EL (cell line): Measurements from ENCODE around the gene SIRT6.
"Not testable (repeated sequence)": the region's sequence is repeated elsewhere in the genome, so short reads cannot be mapped to it uniquely, and the experiment has no call there.

ENCODE experiments used
- DNase-seq: peaks from one replicate; pipeline ENCODE4 v3.0.0-alpha.2; 2016

Gene SIRT6

DNA sequence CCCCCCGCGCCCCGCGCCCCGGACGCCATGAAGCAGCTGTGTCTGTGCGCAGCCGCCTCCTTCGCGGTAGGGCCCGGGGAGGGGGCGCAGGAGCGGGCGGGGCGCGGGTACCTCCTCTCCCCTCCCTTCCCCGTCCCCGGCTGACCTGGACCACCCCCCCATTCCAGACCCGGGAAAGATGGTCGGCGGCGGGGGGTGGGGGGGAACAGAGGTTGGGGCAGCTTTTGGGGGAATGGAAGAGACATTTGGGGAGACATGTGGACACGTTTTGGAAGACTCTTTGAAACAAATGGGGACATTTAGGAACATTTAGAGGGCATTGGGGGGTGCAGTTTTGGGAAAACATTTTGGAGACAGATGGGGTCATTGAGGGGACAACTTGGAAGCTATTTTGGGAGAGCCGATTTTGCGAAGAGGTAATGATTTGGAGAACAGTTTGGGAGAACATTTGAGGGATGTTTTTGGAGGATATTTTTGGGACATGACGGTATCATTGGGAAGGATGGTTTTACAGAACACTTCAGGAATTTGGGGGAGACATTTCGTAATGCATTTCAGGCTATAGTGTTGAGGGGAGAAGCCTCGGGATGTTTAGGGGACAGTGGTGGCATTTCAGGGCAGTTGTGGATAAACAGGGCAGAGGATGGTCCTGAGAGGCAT, 16.2 kb upstream of the SIRT6 start:
- no peak for DNase-seq

DNA sequence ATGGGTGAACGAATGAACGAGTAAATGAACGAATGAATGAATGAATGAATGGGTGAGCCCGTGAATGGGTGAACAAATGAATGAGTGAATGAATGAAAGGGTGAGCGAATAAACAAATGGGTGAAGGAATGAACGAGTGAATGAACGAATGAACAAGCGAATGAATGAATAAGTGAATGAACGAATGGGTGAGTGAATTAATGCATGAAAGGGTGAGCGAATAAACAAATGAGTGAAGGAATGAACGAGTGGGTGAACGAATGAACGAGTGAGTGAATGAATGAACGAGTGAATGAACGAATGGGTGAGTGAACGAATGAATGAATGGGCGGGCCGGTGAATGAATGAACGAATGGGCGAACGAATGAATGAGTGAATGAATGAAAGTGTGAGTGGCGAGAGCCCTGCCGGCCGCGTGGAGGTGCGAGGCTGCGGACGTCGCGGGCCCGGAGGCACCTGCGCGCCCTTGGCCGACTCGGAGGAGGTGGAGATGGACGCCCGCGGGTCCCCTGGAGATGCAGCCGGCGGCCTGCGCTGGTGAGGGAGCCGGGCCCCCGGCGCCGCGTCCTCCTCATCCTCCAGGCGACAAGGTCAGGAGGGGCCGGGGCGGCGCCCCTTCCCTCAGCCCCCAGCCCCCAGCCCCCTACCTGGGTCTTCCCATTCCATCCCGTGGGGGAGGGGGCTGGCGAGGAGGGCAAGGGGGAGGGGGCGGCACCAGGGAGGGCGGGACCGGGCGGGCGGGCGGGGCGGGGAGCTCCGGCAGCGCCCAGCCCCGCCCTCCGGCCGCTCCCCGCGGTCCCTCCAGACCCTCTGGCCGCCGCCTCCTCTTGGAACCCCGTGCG, 15.5 kb upstream of the SIRT6 start:
- DNase-seq = no peak

DNA sequence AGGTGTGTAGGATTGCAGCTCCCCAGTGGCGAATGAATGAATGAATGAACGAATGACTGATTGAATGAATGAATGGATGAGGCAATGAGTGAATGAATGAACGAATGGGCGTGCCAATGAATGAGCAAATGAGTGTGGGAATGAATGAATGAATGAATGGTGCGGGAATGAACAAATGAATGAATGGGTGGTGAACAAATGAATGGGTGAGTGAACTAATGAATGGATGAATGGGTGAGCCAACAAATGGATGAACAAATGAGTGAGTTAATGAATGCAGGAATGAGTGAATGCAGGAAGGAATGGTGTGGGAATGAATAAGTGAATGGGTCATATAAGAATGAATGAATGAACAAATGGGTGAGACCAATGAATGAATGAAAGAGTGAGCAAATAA, 14.9 kb upstream of the SIRT6 start:
- DNase-seq = no peak

DNA sequence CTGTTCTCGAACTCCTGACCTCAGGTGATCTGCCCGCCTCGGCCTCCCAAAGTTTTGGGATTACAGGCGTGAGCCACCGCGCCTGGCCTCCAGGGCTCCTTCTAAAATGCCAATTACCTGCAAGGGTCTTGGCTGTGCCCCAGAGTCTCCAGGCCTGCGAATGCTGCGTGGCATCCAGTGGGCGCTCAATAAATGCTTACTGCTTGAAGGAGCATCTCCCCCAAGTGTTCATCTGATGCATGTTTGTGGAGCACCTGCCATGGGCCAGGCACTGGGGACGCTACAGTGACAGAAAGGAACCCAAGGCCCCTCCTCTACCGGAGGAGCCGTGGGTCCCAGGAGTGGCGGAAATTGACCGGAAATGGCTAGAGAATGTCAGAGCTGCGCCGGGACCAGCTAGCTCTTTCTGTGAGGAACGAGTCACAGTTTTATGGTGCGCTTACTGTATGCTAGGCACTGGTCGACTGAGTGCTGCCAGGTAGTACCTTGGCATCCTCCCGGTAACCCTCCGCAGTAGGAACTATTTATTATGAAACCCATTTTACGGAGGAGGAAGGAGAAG, 14.3 kb upstream of the SIRT6 start:
- no peak for DNase-seq

DNA sequence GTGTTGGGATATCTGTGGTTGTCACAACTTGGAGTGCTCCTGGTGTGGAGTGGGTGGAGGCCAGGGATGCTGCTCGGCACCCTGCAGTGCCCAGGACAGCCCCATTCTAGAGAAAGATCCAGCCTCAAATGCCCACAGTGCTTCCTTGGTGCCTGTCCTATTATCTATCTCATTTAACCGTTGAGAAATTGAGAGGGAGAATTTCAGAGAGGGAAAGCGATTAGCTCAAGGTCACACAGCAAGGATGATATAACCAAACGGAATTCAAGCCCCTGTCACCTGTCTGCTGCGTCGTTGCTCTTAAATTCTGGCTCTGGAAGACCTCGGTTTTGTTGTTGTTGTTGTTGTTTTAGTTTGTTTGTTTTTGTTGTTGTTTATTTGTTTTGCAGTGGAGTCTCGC, 13.6 kb upstream of the SIRT6 start:
- DNase-seq = no peak

DNA sequence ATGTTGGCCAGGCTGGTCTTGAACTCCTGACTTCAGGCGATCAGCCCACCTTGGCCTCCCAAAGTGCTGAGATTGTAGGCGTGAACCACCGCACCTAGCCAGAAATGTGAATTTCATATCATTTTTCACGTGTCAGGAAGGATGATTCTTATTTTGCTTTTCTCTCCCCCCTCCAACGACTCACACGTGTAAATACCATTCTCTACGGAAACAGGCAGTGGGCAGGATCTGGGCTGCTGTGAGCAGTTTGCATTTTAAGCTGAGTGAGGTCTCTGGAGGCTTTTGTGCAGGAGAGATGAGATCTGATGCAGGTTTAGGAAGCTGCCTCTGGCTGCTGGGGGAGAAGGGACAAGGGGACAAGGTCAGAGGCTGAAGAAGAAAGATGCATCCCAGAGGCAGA, 12.0 kb upstream of the SIRT6 start:
- DNase-seq = no peak

DNA sequence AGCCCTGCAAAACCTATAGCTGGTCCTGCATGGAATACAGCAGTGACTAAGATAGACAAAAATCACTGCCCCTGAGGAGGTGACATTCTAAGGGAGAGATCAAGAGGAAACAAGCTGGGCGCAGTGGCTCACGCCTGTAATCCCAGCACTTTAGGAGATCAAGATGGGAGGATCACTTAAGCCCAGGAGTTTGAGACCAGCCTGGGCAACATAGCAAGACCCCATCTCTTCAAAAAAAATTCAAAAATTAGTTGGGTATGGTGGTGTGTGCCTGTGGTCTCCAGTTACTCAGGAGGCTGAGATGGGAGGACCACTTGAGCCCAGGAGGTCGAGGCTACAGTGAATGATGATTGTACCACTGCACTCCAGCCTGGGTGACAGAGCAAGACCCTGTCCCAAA, 10.2 kb upstream of the SIRT6 start:
- not testable (repeated sequence) for DNase-seq

DNA sequence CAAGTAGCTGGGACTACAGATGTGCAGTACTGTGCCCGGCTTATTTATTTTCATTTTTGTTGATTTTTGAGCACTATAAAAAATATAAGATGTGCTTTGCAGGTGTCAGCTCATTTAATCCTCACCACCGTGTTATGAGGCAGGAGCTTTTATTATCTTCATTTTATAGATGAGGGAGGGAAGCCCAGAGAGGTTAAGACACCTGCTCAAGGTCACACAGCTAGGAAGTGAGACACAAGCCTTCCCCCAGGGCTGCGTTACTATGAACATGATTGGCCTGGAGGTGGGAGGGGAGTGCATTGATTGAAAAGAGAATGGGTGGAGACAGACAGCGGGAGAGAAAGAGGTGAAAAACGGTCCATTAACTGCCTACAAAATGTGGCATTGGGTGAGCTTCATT, 7.3 kb upstream of the SIRT6 start:
- DNase-seq = no peak

DNA sequence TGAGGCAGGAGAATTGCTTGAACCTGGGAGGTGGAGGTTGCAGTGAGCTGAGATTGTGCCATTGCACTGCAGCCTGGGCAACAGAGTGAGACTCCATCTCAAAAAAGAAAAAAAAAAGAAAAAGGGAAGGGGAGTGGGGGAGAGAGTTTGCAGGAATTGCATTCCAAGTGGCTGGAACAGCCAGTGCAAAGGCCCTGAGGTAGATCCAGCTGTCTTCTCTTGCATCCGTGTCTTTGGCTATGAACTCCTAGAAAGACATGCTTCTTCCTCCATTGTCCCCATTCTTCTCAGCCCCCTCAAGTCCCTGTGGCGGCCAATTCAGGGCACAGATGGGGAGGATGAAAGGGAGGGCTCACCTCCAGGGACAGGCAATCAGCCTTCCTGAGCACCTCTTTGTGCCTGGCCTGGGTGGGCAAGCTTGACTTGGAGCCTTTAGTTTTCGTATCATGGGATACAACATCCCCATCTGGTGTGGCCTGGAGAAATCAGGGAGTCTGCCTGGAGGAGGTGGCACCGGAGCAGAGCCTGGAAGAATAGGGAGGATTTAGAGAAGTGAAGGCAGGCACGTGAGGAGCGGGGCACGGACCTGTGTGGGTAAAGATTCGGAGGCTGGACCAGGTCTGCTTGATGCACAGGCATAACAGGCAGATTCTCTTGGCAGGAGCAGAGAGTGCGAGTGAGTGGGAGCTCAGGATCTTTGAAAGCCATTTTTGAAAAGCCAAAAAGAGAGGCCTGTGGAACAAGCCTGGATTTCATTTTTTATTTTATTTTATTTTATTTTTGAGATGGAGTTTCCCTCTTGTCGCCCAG, 5.2 kb upstream of the SIRT6 start:
- no peak for DNase-seq

DNA sequence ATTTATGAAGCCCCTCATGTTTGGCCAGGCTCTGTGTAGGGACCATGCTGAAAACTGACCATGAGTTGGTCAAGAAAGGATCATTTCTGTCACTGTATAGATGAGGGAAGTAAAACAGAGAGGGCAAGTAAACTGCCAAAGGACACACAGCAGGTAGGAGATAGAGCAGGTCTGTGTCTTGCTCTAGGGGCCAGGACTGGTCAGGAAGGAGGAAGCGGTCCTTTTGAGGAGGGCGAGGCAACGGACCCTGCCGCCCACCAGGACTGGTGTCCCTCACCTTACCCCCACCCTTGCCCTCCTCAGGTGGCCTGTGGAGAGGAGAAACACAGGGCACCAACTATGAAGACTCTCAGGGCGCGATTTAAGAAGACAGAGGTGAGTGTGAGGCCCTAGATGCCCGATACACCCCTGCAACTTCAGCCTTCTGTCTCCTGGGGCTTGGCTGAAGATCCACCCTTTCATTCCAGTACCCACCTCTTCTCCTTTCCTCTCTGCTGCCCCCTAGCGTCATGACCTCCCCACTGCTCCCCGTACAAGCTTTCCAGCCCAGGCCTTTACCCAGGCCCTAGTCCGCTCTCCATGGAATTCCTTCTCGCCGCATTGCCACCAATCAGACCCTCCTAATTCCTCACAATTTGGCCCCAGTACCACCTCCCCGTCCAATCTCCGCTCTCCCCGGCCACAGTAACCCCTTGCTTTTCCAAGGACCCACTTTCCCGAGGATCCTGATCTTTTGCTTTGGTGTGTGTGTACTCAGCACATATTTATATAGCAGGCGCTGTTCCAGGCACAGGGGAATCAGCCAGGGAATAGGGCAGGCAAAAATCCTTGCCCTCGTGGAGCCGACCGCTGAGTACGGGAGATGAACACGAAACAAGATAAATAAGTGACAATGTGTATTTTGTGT, 4.0 kb upstream of the SIRT6 start:
- DNase-seq = peak; percentile 70

DNA sequence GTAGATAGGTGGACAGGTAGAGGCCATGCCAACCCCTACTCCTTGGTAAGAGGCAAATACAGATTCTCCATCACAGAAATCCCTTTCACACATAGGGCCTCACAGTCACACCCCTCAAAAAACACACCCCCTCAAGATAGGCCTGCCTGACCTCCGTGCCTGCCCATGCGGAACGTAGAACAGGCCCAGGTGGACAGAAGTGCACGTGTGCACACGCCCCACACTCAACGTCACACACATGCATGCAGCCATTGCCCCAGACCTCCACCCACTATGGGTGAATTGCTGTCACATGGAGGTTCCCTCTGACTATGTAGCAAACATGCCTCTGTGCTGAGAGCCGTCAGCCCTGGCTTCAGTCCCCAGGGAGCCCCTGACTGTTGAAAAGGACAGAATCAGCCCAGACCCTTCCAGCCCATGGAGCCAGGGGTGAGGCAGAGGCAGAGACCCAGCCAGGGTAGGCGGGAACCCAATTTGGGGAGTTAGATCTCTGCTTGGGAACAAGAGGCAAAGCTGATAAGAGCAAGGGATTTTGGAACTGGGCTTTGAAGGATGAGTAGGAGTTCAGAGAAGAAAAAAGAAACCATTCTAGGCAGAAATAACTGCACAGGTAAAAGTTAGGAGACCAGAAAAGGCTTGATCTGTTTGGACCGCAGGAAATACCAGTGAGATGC, 3.2 kb upstream of the SIRT6 start:
- DNase-seq = no peak

DNA sequence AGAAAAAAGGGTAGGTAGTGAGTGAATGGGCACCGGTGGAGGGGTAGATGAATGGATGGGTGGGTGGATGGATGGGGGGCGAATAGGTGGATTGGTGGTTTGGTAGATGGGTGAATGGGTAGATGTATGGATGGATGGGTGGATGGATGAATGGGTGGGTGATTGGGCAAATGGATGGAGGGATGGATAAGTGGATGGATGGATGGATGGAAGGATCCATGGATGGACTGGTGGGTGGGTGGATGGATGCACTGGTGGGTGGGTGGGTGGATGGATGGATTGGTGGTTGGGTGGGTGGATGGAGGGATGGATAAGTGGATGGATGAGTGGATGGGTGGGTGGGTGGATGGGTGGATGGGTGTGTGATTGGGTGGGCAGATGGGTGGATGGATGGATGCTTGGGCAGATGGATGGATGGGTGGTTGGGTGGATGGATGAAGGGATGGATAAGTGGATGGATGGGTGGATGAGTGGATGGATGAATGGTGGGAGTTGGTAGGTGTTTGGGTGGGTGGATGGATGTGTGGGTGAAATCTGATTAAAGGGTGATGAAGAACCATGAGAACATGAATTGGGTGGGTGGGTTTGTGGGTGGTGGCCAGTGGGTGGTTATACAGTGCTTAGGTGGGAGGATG, 2.5 kb upstream of the SIRT6 start:
- no peak for DNase-seq

DNA sequence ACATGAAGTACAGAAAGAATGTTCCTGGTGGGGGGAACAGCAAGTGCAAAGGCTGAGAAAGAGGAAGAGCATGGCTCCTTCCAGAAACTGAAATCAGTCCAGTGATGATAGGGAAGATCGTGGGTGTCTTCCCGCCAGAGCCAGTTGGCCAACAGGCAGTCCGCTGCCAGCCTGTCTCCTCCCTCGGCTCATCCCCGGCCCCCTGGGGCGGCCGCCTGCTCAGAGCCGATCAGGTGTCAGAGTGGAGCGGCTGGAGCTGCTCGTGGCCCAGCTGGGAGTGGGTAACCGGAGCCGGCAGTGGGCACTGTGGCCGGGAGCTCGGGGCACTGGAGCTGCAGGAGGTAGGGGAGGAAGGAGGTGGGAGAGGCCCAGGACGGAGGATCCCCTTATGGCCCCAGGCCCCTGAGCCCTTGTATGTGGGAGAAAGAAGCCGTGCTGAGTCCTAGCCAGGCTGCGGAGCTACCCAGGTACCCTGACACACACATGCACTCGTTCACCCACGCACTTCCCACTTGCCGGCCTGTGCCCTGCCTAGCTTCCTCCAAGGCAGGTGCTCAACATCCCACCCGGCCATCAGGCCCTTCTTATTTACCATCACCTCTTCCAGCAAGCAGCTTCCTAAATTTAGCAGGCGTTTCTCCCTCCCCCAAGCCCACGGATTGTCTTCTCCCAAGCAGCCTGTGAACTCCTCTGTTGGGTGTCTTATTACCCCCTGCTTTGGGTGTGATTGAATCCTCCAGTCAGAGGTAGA, 1.8 kb upstream of the SIRT6 start:
- DNase-seq = no peak

DNA sequence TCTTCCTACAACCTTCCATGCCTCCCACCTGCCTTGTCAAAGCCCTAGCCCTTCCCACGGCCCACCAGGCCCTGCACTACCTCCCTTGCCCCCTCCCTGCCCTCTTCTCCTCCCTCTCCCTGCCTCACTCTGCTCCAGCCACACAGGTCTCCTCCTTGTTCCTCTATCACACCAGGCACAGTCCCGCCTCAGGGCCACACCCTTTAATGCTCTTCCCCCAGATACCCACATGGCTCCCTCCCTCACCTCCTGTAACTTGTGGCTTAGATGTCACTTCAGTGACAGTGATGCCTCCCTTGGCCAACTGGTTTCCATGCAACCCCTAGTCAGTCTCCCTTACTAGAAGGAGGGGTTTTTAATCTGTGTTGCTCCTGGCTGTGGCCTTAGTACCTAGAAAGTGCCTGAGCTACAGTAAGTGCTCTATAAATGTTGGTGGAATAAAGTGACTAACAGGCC, 1.3 kb downstream of the SIRT6 start:
- DNase-seq = no peak

DNA sequence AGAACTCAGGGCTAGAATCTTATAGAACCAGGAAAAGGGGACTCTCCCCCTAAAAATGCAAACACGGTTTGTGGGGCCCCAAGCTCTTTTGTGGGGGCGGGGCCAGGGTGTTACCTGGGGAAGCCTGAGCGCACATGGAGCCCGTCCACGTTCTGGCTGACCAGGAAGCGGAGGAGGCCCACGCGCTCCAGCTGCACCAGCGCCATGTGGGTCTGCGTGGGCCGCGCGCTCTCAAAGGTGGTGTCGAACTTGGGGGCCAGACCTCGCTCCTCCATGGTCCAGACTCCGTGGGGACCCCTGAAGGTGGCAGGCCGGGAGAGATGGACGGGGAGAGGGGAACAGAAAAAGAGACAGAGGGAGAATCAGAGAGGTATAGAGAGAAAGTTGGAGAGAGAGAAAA, 3.4 kb downstream of the SIRT6 start:
- DNase-seq = no peak

DNA sequence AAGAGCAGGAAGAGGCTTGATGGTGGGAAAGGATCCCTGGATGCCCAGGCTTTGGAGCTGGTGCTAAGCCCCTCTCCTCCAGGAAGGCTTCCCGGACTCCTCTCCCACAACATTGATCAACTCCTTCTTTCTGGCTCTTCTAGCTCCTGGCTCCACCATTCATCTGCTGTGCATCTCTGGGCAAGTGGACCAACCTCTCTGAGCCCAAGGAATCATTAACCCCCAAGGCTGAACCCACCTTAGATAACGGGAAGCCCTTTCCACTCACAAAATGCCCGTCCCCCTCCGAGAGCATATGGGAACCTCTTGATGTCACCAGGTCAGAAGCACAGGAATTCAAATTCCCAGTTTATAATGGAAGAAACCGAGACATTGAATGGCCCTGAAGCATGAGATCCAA, 5.2 kb downstream of the SIRT6 start:
- no peak for DNase-seq

DNA sequence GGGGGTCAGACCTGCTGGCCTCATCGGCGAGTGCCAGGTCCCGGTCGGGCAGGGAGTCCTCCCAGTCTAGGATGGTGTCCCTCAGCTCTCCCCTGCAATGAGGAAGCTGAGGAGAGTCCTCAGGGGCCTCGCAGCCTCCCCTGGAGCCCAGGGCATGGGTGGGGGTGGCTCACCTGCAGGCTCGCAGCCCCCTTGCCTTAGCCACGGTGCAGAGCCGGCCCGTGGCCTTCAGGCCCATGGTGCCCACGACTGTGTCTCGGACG, 6.8 kb downstream of the SIRT6 start:
- DNase-seq = no peak

DNA sequence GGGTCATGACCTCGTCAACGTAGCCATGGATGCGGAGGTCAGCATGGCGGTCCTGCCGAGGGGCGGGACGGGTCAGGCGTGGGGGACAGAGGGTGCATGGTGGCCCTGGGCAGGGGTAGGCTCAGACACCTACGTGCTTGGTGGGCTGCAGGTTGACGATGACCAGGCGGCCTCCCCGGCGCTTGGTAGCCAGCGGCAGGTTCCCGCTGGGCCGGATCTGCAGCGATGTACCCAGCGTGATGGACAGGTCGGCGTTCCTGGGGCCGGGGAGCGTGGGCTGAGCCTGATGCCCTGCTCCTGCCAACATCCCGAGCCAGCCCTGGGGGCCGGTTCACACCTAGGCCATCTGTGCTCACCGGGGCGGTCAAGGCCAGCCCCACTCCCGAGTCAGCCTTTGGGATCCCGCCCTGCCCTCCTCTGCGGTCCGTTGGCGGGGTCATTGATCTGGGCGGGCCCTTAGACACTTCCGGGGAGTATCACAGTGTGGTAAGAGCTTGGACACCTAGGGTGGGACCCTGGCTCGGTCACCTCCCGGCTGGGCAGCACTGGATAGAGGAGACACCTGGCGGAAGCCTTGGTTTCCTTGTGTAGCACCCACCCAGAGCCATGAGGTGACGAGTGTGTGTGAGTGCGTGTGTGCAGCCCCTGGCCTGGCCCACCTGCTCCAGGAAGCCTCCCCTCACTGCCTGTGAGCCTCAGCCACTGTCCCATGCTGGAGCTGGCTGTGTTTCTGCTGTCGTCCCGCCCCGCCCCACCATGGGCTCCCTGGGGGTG, 7.3 kb downstream of the SIRT6 start:
- DNase-seq = no peak

DNA sequence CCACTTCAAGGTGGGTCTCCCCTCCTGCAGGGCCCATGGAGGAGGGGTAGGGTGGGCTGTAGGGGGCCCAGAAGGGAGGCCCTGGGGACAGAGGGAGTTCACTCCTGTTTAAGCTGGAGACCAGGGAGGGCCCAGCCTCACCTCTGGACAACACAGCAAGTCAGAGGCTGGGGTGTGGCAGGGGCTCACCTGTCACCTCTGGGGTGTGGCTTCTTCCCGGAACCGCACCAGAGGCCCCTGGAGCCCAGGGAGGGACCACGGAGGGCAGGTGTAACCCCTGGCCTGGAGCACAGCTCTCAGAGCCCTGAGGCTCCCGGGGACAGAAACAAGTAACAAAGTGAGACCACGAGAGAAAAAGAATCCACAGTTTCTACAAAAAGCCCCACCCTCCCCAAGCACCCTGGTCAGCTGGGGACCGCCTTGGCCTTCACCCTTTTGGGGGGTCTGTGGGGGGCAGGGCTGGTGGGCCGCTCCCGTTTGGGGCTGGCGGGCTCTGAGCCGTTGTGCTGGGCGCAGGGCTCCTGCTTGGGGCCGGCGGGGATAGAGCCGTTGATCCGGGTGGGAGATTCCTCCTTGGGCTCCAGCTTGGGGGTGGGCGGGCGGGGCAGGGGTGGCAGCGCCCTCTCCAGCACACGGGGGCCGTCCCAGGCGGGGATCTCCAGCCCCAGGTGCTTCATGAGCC, 8.0 kb downstream of the SIRT6 start:
- DNase-seq = no peak
